ENCODE measurements around the gene AMDHD2.

DNA sequence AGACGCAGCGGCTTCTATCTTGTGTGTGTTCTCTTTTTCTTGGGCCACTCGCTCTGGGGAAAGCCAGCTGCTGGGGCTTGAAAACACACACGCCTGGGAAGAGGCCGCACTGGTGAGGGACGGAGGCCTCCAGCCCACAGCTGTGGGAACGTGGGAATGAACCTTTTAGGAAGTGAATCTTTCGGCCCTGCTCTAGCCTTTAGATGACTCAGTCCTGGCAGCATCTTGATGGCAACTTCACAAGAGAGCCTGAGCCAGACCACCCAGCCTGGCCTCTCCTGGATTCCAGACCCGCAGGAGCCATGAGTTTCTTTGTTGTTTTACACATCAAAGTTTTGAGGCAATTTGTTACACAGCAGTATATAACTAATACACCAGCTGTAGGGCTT, 15.4 kb downstream of the AMDHD2 start:
- TF ChIP-seq, protein P1, sequence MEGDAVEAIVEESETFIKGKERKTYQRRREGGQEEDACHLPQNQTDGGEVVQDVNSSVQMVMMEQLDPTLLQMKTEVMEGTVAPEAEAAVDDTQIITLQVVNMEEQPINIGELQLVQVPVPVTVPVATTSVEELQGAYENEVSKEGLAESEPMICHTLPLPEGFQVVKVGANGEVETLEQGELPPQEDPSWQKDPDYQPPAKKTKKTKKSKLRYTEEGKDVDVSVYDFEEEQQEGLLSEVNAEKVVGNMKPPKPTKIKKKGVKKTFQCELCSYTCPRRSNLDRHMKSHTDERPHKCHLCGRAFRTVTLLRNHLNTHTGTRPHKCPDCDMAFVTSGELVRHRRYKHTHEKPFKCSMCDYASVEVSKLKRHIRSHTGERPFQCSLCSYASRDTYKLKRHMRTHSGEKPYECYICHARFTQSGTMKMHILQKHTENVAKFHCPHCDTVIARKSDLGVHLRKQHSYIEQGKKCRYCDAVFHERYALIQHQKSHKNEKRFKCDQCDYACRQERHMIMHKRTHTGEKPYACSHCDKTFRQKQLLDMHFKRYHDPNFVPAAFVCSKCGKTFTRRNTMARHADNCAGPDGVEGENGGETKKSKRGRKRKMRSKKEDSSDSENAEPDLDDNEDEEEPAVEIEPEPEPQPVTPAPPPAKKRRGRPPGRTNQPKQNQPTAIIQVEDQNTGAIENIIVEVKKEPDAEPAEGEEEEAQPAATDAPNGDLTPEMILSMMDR (IDR thresholded peaks at IDR 0.05), result no peak
- no peak for TF ChIP-seq ZFX (IDR thresholded peaks at IDR 0.05; ENCODE audit: borderline replicate concordance)
